ENCODE measurements around the gene MINDY2. TPM values are rescaled to one million over a fixed set of nuclear protein-coding genes. Genes with fewer than 3 reads are reported as not detected.

The MINDY2 gene
- polyA plus RNA-seq, 3 donors, result 3.4 to 10.9 (median 3.4) TPM

DNA sequence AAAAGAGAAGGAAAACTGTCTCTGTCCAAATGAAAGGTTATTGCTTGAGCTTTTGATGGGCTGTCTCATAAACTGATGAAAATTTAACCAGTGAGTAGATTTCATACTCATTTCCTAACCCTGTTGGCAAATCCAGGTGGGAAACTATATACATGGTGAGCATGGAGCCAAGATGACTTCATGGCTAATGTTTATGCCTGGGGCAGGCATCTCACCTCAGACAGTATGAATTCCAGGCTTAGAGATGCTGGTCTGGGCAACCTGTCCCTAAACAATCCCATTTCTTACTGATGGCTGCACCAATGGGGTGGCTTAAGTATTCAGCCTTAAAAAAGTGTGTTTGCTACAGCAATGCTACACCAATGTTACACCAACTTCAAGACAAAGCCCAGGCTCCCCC is 104.2 kb downstream of the MINDY2 start:
- TF ChIP-seq, protein P1, sequence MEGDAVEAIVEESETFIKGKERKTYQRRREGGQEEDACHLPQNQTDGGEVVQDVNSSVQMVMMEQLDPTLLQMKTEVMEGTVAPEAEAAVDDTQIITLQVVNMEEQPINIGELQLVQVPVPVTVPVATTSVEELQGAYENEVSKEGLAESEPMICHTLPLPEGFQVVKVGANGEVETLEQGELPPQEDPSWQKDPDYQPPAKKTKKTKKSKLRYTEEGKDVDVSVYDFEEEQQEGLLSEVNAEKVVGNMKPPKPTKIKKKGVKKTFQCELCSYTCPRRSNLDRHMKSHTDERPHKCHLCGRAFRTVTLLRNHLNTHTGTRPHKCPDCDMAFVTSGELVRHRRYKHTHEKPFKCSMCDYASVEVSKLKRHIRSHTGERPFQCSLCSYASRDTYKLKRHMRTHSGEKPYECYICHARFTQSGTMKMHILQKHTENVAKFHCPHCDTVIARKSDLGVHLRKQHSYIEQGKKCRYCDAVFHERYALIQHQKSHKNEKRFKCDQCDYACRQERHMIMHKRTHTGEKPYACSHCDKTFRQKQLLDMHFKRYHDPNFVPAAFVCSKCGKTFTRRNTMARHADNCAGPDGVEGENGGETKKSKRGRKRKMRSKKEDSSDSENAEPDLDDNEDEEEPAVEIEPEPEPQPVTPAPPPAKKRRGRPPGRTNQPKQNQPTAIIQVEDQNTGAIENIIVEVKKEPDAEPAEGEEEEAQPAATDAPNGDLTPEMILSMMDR (IDR thresholded peaks at IDR 0.05), result no peak
- DNase-seq, result no peak
- Histone ChIP-seq H4K20me1 (ENCODE audit: insufficient read depth, low read length) (peaks cover 23% of the 10 kb centered on the region), H3K4me1 (ENCODE audit: control insufficient read depth in 1 of 2, insufficient read depth in 2 of 2, low read length in 2 of 2) (peaks cover 15 to 18% of the 10 kb centered on the region in 2 donors), H2AFZ (ENCODE audit: insufficient read depth, low read depth, low read length, poor library complexity, severe bottlenecking) (no peak overlapping the region), H3K79me2 (ENCODE audit: insufficient read depth, low read length) (no peaks in the 10 kb centered on the region), H3K36me3 (replicated peaks in 1 of 2; ENCODE audit: control insufficient read depth in 1 of 2, insufficient read depth in 2 of 2, low read length in 2 of 2) (peaks cover 31 to 35% of the 10 kb centered on the region in 2 donors), H3K27ac (ENCODE audit: low read depth in 1 of 2, low read length in 2 of 2) (no peak overlapping the region), H3K9me3 (replicated peaks in 1 of 2; ENCODE audit: control insufficient read depth in 1 of 2, insufficient read depth in 1 of 2, low read length in 2 of 2) (no peaks in the 10 kb centered on the region), H3K27me3 (ENCODE audit: control insufficient read depth in 2 of 2, insufficient read depth in 2 of 2, low read length in 2 of 2) (no peaks in the 10 kb centered on the region), H3K4me3 (replicated peaks in 1 of 3; ENCODE audit: low read depth in 2 of 3, low read length in 3 of 3) (no peak overlapping the region), H3K4me2 (replicated peaks; ENCODE audit: extremely low read depth, low read length, poor library complexity, severe bottlenecking) (no peak overlapping the region), H3K9ac (ENCODE audit: insufficient read depth, low read length, poor library complexity, severe bottlenecking) (no peak overlapping the region)
- Mint-ChIP-seq H3K36me3 (peaks cover 38 to 39% of the 10 kb centered on the region in 2 donors), H3K4me1 (peaks cover 25% of the 10 kb centered on the region), H3K4me3 (no peak overlapping the region), H3K27me3 (ENCODE audit: low read depth in 3 of 3) (peaks cover 0 to 2% (median 0%) of the 10 kb centered on the region in 3 donors), H3K27ac (peak overlapping the region in 1 of 7 donors; percentile 34), H3K9me3 (no peaks in the 10 kb centered on the region)
- intact Hi-C loops (cut with micrococcal nuclease), result no loop called here

DNA sequence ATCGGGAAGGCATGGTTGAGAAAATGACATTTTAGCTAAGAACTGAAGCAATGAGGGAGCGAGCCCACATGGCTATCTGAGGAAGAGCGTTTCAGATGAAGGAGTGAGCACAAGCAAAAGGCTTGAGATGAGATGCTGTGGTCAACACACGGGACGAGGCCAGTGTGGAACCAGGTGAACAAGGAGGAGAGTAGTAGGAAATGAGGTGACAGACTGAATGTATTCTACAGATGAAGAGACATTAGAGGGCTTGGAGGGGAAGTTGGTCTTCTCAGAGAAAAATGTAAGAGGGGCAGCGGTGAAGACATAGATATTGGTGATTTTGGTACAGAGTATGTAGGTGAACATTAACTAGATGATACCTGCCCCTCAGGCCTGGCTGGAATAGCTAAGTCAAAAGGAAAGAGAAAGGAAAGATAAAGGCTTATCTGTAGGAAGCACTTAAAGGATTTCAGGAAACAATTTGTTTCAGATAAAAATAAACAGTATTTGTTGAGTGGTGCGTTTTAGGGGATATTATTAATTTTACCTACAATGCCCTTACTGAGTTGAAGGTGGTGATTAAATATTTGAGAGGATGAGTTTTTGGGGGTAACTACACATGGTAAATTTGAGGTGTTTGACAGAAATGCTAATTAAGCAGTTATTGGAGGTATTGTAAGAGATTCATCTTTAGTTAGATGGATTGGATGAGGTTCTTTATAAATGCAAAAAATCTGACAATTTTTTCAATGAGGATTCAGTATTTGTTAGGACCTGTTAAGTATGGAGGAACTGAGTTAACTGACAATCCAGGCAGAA is 105.4 kb downstream of the MINDY2 start:
- H4K20me1 ChIP-seq (ENCODE audit: insufficient read depth, low read length), result peaks cover 23% of the 10 kb centered on the region
- no peak overlapping the region for H2AFZ ChIP-seq (ENCODE audit: insufficient read depth, low read depth, low read length, poor library complexity, severe bottlenecking)
- Mint-ChIP-seq H3K27ac (peak overlapping the region; percentile 3 to 82 (median 62)), H3K36me3 (peaks cover 49 to 50% of the 10 kb centered on the region in 2 donors), H3K27me3 (ENCODE audit: low read depth in 3 of 3) (peaks cover 0 to 4% (median 0%) of the 10 kb centered on the region in 3 donors), H3K4me3 (no peak overlapping the region), H3K9me3 (no peaks in the 10 kb centered on the region), H3K4me1 (peaks cover 23% of the 10 kb centered on the region)
- H3K9ac ChIP-seq (ENCODE audit: insufficient read depth, low read length, poor library complexity, severe bottlenecking), result no peak overlapping the region
- intact Hi-C loops (cut with micrococcal nuclease), result no loop called here
- H3K27me3 ChIP-seq (ENCODE audit: control insufficient read depth in 2 of 2, insufficient read depth in 2 of 2, low read length in 2 of 2), result no peaks in the 10 kb centered on the region
- no peaks in the 10 kb centered on the region for H3K9me3 ChIP-seq (replicated peaks in 1 of 2; ENCODE audit: control insufficient read depth in 1 of 2, insufficient read depth in 1 of 2, low read length in 2 of 2)
- H3K79me2 ChIP-seq (ENCODE audit: insufficient read depth, low read length), result no peaks in the 10 kb centered on the region
- H3K27ac ChIP-seq (ENCODE audit: low read depth in 1 of 2, low read length in 2 of 2), result peak overlapping the region in 1 of 2 donors; percentile 52
- H3K4me2 ChIP-seq (replicated peaks; ENCODE audit: extremely low read depth, low read length, poor library complexity, severe bottlenecking), result no peak overlapping the region
- TF ChIP-seq, protein P1 (IDR thresholded peaks at IDR 0.05), result no peak
- H3K4me1 ChIP-seq (ENCODE audit: control insufficient read depth in 1 of 2, insufficient read depth in 2 of 2, low read length in 2 of 2), result peaks cover 11 to 13% of the 10 kb centered on the region in 2 donors
- DNase-seq, result no peak
- WGBS (ENCODE audit: insufficient coverage), result 92% methylated on average over 6 of the region's 7 CpGs
- no peak overlapping the region for H3K4me3 ChIP-seq (replicated peaks in 1 of 3; ENCODE audit: low read depth in 2 of 3, low read length in 3 of 3)
- peaks cover 43 to 47% of the 10 kb centered on the region in 2 donors for H3K36me3 ChIP-seq (replicated peaks in 1 of 2; ENCODE audit: control insufficient read depth in 1 of 2, insufficient read depth in 2 of 2, low read length in 2 of 2)

Measured in CD14-positive monocyte (primary cell).